HepG2 (cell line): ENCODE data around the gene C3orf22. TPM values are rescaled to one million over a fixed set of nuclear protein-coding genes. Genes with fewer than 3 reads are reported as not detected.

Source experiments
- ATAC-seq: fragments of 200-7000 bp; cut with Tn5 transposase; 3 replicates; pipeline ENCODE4 v1.9.1; 2020; ENCODE audit warnings: mild to moderate bottlenecking, moderate library complexity
- BruUV-seq: library from RNA; stranded (reverse); fragments of 400-500 nt; replicated peaks from 2 replicates; lab custom pipeline; 2021; lab: Mats Ljungman, UMichigan
- CTCF ChIA-PET: fragments of 300-600 bp; formaldehyde crosslinking; extraction: SDS; loops from one replicate; lab custom pipeline; 2021; ENCODE audit warnings: low total read pairs, inconsistent platforms, low intra/inter-chr PET ratio; lab: Yijun Ruan, JAX
- POLR2A ChIA-PET: fragments of 350-600 bp; sonication (Branson Sonifier 250); formaldehyde crosslinking; loops from one replicate; lab custom pipeline; 2020; ENCODE audit warnings: antibody characterized with exemption, inconsistent platforms; lab: Yijun Ruan, JAX
- DNase-seq: peaks from one replicate; pipeline ENCODE4 v3.0.0-alpha.2; 2015; ENCODE audit warnings: low spot score
- FAIRE-seq: peaks from 3 replicates; lab custom pipeline; 2011; peaks lifted over from hg19 to GRCh38; lab: Jason Lieb, UNC
- H2AFZ ChIP-seq: one replicate; pipeline ENCODE4 v1.6.1; 2011; ENCODE audit warnings: low read length, inconsistent platforms
- H3K27ac ChIP-seq: fragments of 300-600 bp; 3 replicates; pipeline ENCODE4 v1.8.0; 2011; ENCODE audit warnings: mixed run types, mild to moderate bottlenecking, mixed read lengths, low read length, inconsistent platforms; ENCODE audit not compliant: insufficient read depth; ENCODE audit errors: extremely low read length
- H3K27me3 ChIP-seq, 2 experiments: fragments of 200-600 bp in 1 of 2; 2 replicates in 1 of 2; 3 replicates in 1 of 2; pipeline versions ENCODE4 v1.6.0 to v1.8.0; 2011; ENCODE audit warnings: low read length in 2 of 2, mild to moderate bottlenecking in 2 of 2, moderate library complexity in 2 of 2, inconsistent platforms in 1 of 2; ENCODE audit not compliant: insufficient read depth in 2 of 2, control insufficient read depth in 1 of 2
- H3K36me3 ChIP-seq, 2 experiments: fragments of 200-600 bp in 1 of 2; replicated peaks in 1 of 2; 2 replicates in 1 of 2; 3 replicates in 1 of 2; pipeline versions ENCODE4 v1.5.1 to v1.8.0; 2011; ENCODE audit warnings: low read length in 2 of 2, inconsistent platforms in 1 of 2; ENCODE audit not compliant: insufficient read depth in 2 of 2, control insufficient read depth in 1 of 2
- H3K4me1 ChIP-seq: 2 replicates; pipeline ENCODE4 v1.5.1; 2012; ENCODE audit warnings: low read length, inconsistent platforms; ENCODE audit not compliant: insufficient read depth
- H3K4me2 ChIP-seq: 2 replicates; pipeline ENCODE4 v1.6.0; 2011; ENCODE audit warnings: low read depth, low read length, inconsistent platforms
- H3K4me3 ChIP-seq, 3 experiments: fragments of 200-600 bp in 1 of 3; sonication (generic), shearing (Covaris generic) in 1 of 3; replicated peaks in 1 of 3; 2 replicates each; pipeline ENCODE4 v1.5.1; 2011 to 2016; ENCODE audit warnings: low read length in 3 of 3, inconsistent platforms in 2 of 3, low read depth in 2 of 3, mild to moderate bottlenecking in 2 of 3, control low read depth in 1 of 3, mixed read lengths in 1 of 3; ENCODE audit not compliant: insufficient read depth in 1 of 3
- H3K79me2 ChIP-seq: one replicate; pipeline ENCODE4 v1.6.1; 2011; ENCODE audit warnings: low read length, inconsistent platforms; ENCODE audit not compliant: insufficient read depth
- H3K9ac ChIP-seq: 2 replicates; pipeline ENCODE4 v1.6.0; 2011; ENCODE audit warnings: mild to moderate bottlenecking, low read depth, low read length, inconsistent platforms; ENCODE audit not compliant: insufficient read depth
- H3K9me3 ChIP-seq: 2 replicates; pipeline ENCODE4 v1.5.1; 2012; ENCODE audit warnings: mild to moderate bottlenecking, low read length
- H4K20me1 ChIP-seq: 2 replicates; pipeline ENCODE4 v1.6.0; 2011; ENCODE audit warnings: inconsistent platforms, mild to moderate bottlenecking, low read length, moderate library complexity; ENCODE audit not compliant: insufficient read depth
- ATAD3A ChIP-seq: sonication (generic); formaldehyde crosslinking; IDR thresholded peaks from 2 replicates; pipeline ENCODE4 v1.4.0; 2020; ENCODE audit warnings: missing genetic modification reagents
- DR1 ChIP-seq: sonication (generic); formaldehyde crosslinking; IDR thresholded peaks from 2 replicates; pipeline ENCODE4 v1.8.0; 2021; ENCODE audit warnings: mild to moderate bottlenecking, missing genetic modification reagents, inconsistent platforms
- ELF1 ChIP-seq: sonication (generic); formaldehyde crosslinking; IDR thresholded peaks from 2 replicates; pipeline ENCODE4 v1.4.0; 2020; ENCODE audit warnings: missing genetic modification reagents
- FOSL2 ChIP-seq: sonication (generic); formaldehyde crosslinking; IDR thresholded peaks from 2 replicates; pipeline ENCODE4 v1.4.0; 2020; ENCODE audit warnings: missing genetic modification reagents
- KDM1A ChIP-seq: IDR thresholded peaks from 2 replicates; pipeline ENCODE4 v1.6.1; 2016; ENCODE audit warnings: missing compliant biosample characterization
- KDM3A ChIP-seq: IDR thresholded peaks from 2 replicates; pipeline ENCODE4 v1.6.1; 2018; ENCODE audit warnings: low read depth, missing compliant biosample characterization
- MXD4 ChIP-seq: IDR thresholded peaks from 2 replicates; pipeline ENCODE4 v1.6.1; 2016; ENCODE audit warnings: mild to moderate bottlenecking, missing biosample characterization, missing genetic modification reagents
- NFE2 ChIP-seq: sonication (generic); formaldehyde crosslinking; IDR thresholded peaks from 2 replicates; pipeline ENCODE4 v1.4.0; 2020; ENCODE audit warnings: missing genetic modification reagents
- ONECUT2 ChIP-seq: sonication (generic); formaldehyde crosslinking; IDR thresholded peaks from 2 replicates; pipeline ENCODE4 v1.4.0; 2020; ENCODE audit warnings: missing genetic modification reagents
- RFXAP ChIP-seq: sonication (generic); formaldehyde crosslinking; IDR thresholded peaks from 2 replicates; pipeline ENCODE4 v1.4.0; 2020; ENCODE audit warnings: missing genetic modification reagents, borderline replicate concordance
- SRSF9 ChIP-seq: fragments of 200-400 bp; formaldehyde crosslinking; IDR thresholded peaks from 2 replicates; pipeline ENCODE4 v1.6.1; 2018; ENCODE audit warnings: borderline replicate concordance, mild to moderate bottlenecking, low read depth, low read length; ENCODE audit not compliant: insufficient read depth, poor library complexity, severe bottlenecking
- TBP ChIP-seq: sonication (generic); formaldehyde crosslinking; IDR thresholded peaks from 2 replicates; pipeline ENCODE4 v1.5.0; 2020; ENCODE audit warnings: missing genetic modification reagents
- ZMYM2 ChIP-seq: sonication (generic); formaldehyde crosslinking; IDR thresholded peaks from 2 replicates; pipeline ENCODE4 v1.8.0; 2022; ENCODE audit warnings: mild to moderate bottlenecking, missing genetic modification reagents
- ZNF556 ChIP-seq: sonication (generic); formaldehyde crosslinking; IDR thresholded peaks from 2 replicates; pipeline ENCODE4 v1.4.0; 2020; ENCODE audit warnings: mild to moderate bottlenecking, missing genetic modification reagents, borderline replicate concordance
- ZNF672 ChIP-seq: sonication (generic); formaldehyde crosslinking; IDR thresholded peaks from 2 replicates; pipeline ENCODE4 v1.8.1; 2022; ENCODE audit warnings: missing genetic modification reagents
- ZNF772 ChIP-seq: sonication (generic); formaldehyde crosslinking; IDR thresholded peaks from 2 replicates; pipeline ENCODE4 v1.5.0; 2020; ENCODE audit warnings: mild to moderate bottlenecking, missing genetic modification reagents
- ZNF776 ChIP-seq: sonication (generic); formaldehyde crosslinking; IDR thresholded peaks from 2 replicates; pipeline ENCODE4 v1.4.0; 2020; ENCODE audit warnings: mild to moderate bottlenecking, missing genetic modification reagents
- in situ Hi-C: cut with HindIII; loops from 2 replicates; pipeline ENCODE4 v1.10.0; 2017; ENCODE audit warnings: low pct_unique_long_range_greater_than_20kb; ENCODE audit not compliant: extremely low pct_ligation_motif_present
- intact Hi-C: fragments of 100-400 bp; cut with micrococcal nuclease; formaldehyde crosslinking; loops from one replicate; pipeline ENCODE4 v1.10.0; 2022; ENCODE audit not compliant: unreplicated experiment
- polyA plus RNA-seq, 8 experiments: library from polyadenylated mRNA; depleted of rRNA in 3 of 8; stranded (reverse) in 7 of 8; unstranded in 1 of 8; fragments of >200 nt; fragmentation: Illumina TruSeq in 4 of 8; extraction: Trizol in 4 of 8; gene quantifications; 2 replicates each; pipeline versions ENCODE4 v1.2.1 to v1.2.3, GENCODE V29; 2011 to 2016; ENCODE audit warnings: low read depth in 4 of 8, missing spikeins in 1 of 8, mixed read lengths in 1 of 8; ENCODE audit not compliant: insufficient read depth in 1 of 8
- total RNA-seq, 5 experiments: library from RNA; depleted of rRNA; stranded (reverse); fragments of >200 nt; fragmentation: Illumina TruSeq; extraction: Trizol; gene quantifications; 2 replicates each; pipeline ENCODE4 v1.2.3, GENCODE V29; 2016; ENCODE audit warnings: low read depth in 1 of 5
- TF ChIP-seq, protein P1 (sequence below): sonication (generic); formaldehyde crosslinking; IDR thresholded peaks from 2 replicates; pipeline ENCODE4 v1.5.0; 2020; ENCODE audit warnings: mild to moderate bottlenecking, missing genetic modification reagents, borderline replicate concordance
- TF ChIP-seq, protein P2 (sequence below): sonication (generic); formaldehyde crosslinking; IDR thresholded peaks from 2 replicates; pipeline ENCODE4 v1.5.1; 2020; ENCODE audit warnings: mild to moderate bottlenecking, moderate library complexity, missing genetic modification reagents

C3orf22 gene
- total and polyA plus RNA-seq, 2 of the 13 experiments (the other 11 are each of a cell fraction or from before 2014, with no cell fraction given), result not detected

DNA sequence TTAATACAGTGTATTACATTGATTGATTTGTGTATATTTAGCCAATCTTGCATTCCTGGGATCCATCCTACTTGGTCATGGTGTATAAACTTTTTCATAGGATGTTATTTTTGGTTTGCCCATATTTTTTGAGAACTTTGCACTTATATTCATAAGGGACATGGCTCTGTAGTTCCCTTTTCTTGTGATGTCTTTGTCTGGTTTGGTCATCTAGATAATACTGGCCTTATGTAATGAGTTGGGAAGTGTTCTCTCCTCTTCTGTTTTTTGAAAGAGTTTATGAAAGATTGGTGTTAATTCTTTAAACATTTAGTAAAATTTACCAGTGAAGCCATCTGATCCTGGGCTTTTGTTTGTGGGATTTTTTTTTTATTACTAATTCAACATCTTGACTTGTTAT is 25.2 kb downstream of the C3orf22 start:
- Histone ChIP-seq H3K4me3 (no peak overlapping the region), H3K9ac (no peak overlapping the region), H3K27me3 (no peaks in the 10 kb centered on the region), H2AFZ (no peak overlapping the region), H3K36me3 (peaks cover 3 to 10% of the 10 kb centered on the region in 2 experiments; a peak in 4 of 5 replicates), H3K4me1 (peaks cover 27% of the 10 kb centered on the region), H4K20me1 (no peaks in the 10 kb centered on the region; the same call in 1 of the 2 replicates), H3K4me2 (no peak overlapping the region), H3K27ac (no peak overlapping the region), H3K9me3 (no peaks in the 10 kb centered on the region), H3K79me2 (peaks cover 6% of the 10 kb centered on the region)
- intact Hi-C loops (no loop called here), in situ Hi-C loops (no loop called here)
- ATAC-seq (no peak), DNase-seq (no peak), FAIRE-seq (no peak)
- CTCF ChIA-PET, result no interaction called here
- POLR2A ChIA-PET, result no interaction called here
- no TSS peak for BruUV-seq
- TF ChIP-seq FOSL2 (CRISPR knock-in tag) (no peak), TBP (no peak), ELF1 (CRISPR knock-in tag) (no peak), ONECUT2 (CRISPR knock-in tag) (no peak), NFE2 (no peak), KDM1A (CRISPR knock-in tag) (no peak), ZMYM2 (CRISPR knock-in tag) (no peak), ZNF672 (no peak), ATAD3A (no peak), ZNF772 (CRISPR knock-in tag) (no peak), ZNF776 (no peak), ZNF556 (CRISPR knock-in tag) (no peak), KDM3A (CRISPR knock-in tag) (no peak), RFXAP (CRISPR knock-in tag) (no peak), DR1 (CRISPR knock-in tag) (no peak), SRSF9 (no peak), MXD4 (CRISPR knock-in tag) (no peak)
- TF ChIP-seq, protein P1, sequence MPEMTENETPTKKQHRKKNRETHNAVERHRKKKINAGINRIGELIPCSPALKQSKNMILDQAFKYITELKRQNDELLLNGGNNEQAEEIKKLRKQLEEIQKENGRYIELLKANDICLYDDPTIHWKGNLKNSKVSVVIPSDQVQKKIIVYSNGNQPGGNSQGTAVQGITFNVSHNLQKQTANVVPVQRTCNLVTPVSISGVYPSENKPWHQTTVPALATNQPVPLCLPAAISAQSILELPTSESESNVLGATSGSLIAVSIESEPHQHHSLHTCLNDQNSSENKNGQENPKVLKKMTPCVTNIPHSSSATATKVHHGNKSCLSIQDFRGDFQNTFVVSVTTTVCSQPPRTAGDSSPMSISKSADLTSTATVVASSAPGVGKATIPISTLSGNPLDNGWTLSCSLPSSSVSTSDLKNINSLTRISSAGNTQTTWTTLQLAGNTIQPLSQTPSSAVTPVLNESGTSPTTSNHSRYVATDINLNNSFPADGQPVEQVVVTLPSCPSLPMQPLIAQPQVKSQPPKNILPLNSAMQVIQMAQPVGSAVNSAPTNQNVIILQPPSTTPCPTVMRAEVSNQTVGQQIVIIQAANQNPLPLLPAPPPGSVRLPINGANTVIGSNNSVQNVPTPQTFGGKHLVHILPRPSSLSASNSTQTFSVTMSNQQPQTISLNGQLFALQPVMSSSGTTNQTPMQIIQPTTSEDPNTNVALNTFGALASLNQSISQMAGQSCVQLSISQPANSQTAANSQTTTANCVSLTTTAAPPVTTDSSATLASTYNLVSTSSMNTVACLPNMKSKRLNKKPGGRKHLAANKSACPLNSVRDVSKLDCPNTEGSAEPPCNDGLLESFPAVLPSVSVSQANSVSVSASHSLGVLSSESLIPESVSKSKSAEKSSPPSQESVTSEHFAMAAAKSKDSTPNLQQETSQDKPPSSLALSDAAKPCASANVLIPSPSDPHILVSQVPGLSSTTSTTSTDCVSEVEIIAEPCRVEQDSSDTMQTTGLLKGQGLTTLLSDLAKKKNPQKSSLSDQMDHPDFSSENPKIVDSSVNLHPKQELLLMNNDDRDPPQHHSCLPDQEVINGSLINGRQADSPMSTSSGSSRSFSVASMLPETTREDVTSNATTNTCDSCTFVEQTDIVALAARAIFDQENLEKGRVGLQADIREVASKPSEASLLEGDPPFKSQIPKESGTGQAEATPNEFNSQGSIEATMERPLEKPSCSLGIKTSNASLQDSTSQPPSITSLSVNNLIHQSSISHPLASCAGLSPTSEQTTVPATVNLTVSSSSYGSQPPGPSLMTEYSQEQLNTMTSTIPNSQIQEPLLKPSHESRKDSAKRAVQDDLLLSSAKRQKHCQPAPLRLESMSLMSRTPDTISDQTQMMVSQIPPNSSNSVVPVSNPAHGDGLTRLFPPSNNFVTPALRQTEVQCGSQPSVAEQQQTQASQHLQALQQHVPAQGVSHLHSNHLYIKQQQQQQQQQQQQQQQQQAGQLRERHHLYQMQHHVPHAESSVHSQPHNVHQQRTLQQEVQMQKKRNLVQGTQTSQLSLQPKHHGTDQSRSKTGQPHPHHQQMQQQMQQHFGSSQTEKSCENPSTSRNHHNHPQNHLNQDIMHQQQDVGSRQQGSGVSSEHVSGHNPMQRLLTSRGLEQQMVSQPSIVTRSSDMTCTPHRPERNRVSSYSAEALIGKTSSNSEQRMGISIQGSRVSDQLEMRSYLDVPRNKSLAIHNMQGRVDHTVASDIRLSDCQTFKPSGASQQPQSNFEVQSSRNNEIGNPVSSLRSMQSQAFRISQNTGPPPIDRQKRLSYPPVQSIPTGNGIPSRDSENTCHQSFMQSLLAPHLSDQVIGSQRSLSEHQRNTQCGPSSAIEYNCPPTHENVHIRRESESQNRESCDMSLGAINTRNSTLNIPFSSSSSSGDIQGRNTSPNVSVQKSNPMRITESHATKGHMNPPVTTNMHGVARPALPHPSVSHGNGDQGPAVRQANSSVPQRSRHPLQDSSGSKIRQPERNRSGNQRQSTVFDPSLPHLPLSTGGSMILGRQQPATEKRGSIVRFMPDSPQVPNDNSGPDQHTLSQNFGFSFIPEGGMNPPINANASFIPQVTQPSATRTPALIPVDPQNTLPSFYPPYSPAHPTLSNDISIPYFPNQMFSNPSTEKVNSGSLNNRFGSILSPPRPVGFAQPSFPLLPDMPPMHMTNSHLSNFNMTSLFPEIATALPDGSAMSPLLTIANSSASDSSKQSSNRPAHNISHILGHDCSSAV (CRISPR knock-in tag), result no peak
- TF ChIP-seq, protein P2, sequence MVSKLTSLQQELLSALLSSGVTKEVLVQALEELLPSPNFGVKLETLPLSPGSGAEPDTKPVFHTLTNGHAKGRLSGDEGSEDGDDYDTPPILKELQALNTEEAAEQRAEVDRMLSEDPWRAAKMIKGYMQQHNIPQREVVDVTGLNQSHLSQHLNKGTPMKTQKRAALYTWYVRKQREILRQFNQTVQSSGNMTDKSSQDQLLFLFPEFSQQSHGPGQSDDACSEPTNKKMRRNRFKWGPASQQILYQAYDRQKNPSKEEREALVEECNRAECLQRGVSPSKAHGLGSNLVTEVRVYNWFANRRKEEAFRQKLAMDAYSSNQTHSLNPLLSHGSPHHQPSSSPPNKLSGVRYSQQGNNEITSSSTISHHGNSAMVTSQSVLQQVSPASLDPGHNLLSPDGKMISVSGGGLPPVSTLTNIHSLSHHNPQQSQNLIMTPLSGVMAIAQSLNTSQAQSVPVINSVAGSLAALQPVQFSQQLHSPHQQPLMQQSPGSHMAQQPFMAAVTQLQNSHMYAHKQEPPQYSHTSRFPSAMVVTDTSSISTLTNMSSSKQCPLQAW (CRISPR knock-in tag), result no peak
